Measurements from ENCODE around the gene PDE11A.

Gene PDE11A

DNA sequence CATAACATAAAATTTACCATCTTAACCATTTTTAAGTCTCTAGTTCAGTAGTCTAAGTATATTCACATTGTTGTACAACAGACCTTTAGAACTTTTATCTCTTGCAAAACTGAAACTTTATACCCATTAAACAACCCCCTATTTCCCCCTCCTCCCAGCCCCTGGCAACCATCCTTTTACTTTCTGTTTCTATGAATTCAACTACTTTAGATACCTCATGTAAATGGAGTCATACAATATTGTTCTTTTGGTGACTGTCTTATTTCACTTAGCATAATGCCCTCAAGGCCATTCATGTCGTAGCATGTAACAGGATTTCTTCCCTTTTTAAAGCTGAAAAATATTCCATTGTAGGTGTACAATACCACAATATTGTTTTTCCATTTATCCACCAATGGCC lies 129.8 kb downstream of the PDE11A start:
- H3K4me1 ChIP-seq (ENCODE audit: insufficient read depth, low read length), result no peaks in the 10 kb centered on the region
- ATAC-seq (ENCODE audit: insufficient read depth, low read depth) (no peak), DNase-seq (no peak)
- H3K4me2 ChIP-seq (ENCODE audit: insufficient read depth, low read length), result no peak overlapping the region
- H3K27me3 ChIP-seq (ENCODE audit: insufficient read depth, low read length, poor library complexity), result peaks cover 4% of the 10 kb centered on the region
- no peak overlapping the region for H2AFZ ChIP-seq (ENCODE audit: low read depth, low read length)
- no peaks in the 10 kb centered on the region for H3K9me3 ChIP-seq (ENCODE audit: insufficient read depth, low read length, severe bottlenecking)
- no peak for TF ChIP-seq EZH2 (IDR thresholded peaks at IDR 0.05; ENCODE audit: borderline replicate concordance, low read depth, low read length, severe bottlenecking)
- TF ChIP-seq, protein P1, sequence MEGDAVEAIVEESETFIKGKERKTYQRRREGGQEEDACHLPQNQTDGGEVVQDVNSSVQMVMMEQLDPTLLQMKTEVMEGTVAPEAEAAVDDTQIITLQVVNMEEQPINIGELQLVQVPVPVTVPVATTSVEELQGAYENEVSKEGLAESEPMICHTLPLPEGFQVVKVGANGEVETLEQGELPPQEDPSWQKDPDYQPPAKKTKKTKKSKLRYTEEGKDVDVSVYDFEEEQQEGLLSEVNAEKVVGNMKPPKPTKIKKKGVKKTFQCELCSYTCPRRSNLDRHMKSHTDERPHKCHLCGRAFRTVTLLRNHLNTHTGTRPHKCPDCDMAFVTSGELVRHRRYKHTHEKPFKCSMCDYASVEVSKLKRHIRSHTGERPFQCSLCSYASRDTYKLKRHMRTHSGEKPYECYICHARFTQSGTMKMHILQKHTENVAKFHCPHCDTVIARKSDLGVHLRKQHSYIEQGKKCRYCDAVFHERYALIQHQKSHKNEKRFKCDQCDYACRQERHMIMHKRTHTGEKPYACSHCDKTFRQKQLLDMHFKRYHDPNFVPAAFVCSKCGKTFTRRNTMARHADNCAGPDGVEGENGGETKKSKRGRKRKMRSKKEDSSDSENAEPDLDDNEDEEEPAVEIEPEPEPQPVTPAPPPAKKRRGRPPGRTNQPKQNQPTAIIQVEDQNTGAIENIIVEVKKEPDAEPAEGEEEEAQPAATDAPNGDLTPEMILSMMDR (IDR thresholded peaks at IDR 0.05; ENCODE audit: borderline replicate concordance, extremely low read depth, low read length, poor library complexity, severe bottlenecking), result no peak
- no peak overlapping the region for H3K9ac ChIP-seq (ENCODE audit: low read depth, low read length)
- H3K4me3 ChIP-seq (ENCODE audit: low read depth in 1 of 2, low read length in 2 of 2), result no peak overlapping the region
- no peaks in the 10 kb centered on the region for H4K20me1 ChIP-seq (ENCODE audit: insufficient read depth, low read length)
- H3K27ac ChIP-seq (ENCODE audit: low read length), result no peak overlapping the region
- no peaks in the 10 kb centered on the region for H3K36me3 ChIP-seq (ENCODE audit: insufficient read depth, low read length)
- no peaks in the 10 kb centered on the region for H3K79me2 ChIP-seq (ENCODE audit: insufficient read depth, low read length)

GRCh38 chr2:177939211-177939610 lies 133.4 kb downstream of the PDE11A start:
- no peaks in the 10 kb centered on the region for H3K9me3 ChIP-seq (ENCODE audit: insufficient read depth, low read length, severe bottlenecking)
- H3K79me2 ChIP-seq (ENCODE audit: insufficient read depth, low read length), result no peaks in the 10 kb centered on the region
- H3K27me3 ChIP-seq (ENCODE audit: insufficient read depth, low read length, poor library complexity), result peaks cover 4% of the 10 kb centered on the region
- H3K4me1 ChIP-seq (ENCODE audit: insufficient read depth, low read length), result no peaks in the 10 kb centered on the region
- no peak overlapping the region for H3K4me3 ChIP-seq (ENCODE audit: low read depth in 1 of 2, low read length in 2 of 2)
- DNase-seq, result no peak
- H3K27ac ChIP-seq (ENCODE audit: low read length), result no peak overlapping the region
- TF ChIP-seq EZH2 (IDR thresholded peaks at IDR 0.05; ENCODE audit: borderline replicate concordance, low read depth, low read length, severe bottlenecking), result no peak
- TF ChIP-seq, protein P1 (IDR thresholded peaks at IDR 0.05; ENCODE audit: borderline replicate concordance, extremely low read depth, low read length, poor library complexity, severe bottlenecking), result no peak
- ATAC-seq (ENCODE audit: insufficient read depth, low read depth), result no peak
- no peak overlapping the region for H3K4me2 ChIP-seq (ENCODE audit: insufficient read depth, low read length)
- H3K36me3 ChIP-seq (ENCODE audit: insufficient read depth, low read length), result no peaks in the 10 kb centered on the region
- no peaks in the 10 kb centered on the region for H4K20me1 ChIP-seq (ENCODE audit: insufficient read depth, low read length)
- H3K9ac ChIP-seq (ENCODE audit: low read depth, low read length), result no peak overlapping the region
- H2AFZ ChIP-seq (ENCODE audit: low read depth, low read length), result no peak overlapping the region

DNA sequence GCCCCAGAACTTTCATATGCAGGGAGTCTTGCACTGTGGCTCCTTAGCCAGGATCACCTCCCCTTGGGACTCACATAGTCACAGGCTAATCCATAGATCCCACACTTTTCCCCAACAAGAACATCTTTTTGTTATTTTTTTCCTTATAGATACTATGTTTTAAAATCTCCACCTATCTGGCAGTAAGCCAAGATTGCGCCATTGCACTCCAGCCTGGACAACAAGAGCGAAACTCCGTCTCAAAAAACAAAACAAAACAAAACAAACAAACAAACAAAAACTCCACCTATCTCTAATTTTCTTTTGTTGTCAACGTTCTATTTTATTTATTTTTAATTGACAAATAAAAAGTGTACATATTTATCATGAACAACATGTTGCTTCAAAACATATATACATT lies 141.7 kb downstream of the PDE11A start:
- H3K4me3 ChIP-seq (ENCODE audit: low read depth in 1 of 2, low read length in 2 of 2), result no peak overlapping the region
- TF ChIP-seq EZH2 (IDR thresholded peaks at IDR 0.05; ENCODE audit: borderline replicate concordance, low read depth, low read length, severe bottlenecking), result no peak
- TF ChIP-seq, protein P1 (IDR thresholded peaks at IDR 0.05; ENCODE audit: borderline replicate concordance, extremely low read depth, low read length, poor library complexity, severe bottlenecking), result no peak

More for the DNA sequence above, 141.7 kb downstream of the PDE11A start:
- no peaks in the 10 kb centered on the region for H3K79me2 ChIP-seq (ENCODE audit: insufficient read depth, low read length)
- ATAC-seq (ENCODE audit: insufficient read depth, low read depth), result no peak
- H3K4me1 ChIP-seq (ENCODE audit: insufficient read depth, low read length), result no peaks in the 10 kb centered on the region
- H2AFZ ChIP-seq (ENCODE audit: low read depth, low read length), result no peak overlapping the region
- no peak overlapping the region for H3K27ac ChIP-seq (ENCODE audit: low read length)
- no peaks in the 10 kb centered on the region for H3K27me3 ChIP-seq (ENCODE audit: insufficient read depth, low read length, poor library complexity)
- H3K4me2 ChIP-seq (ENCODE audit: insufficient read depth, low read length), result no peak overlapping the region
- no peak for DNase-seq
- no peaks in the 10 kb centered on the region for H4K20me1 ChIP-seq (ENCODE audit: insufficient read depth, low read length)
- H3K36me3 ChIP-seq (ENCODE audit: insufficient read depth, low read length), result no peaks in the 10 kb centered on the region
- H3K9me3 ChIP-seq (ENCODE audit: insufficient read depth, low read length, severe bottlenecking), result no peaks in the 10 kb centered on the region
- no peak overlapping the region for H3K9ac ChIP-seq (ENCODE audit: low read depth, low read length)

Measured in DND-41 (cell line).